Upper lobe of left lung (tissue), 6 donors: ENCODE data around the gene LYRM4. TPM values are rescaled to one million over a fixed set of nuclear protein-coding genes. Genes with fewer than 3 reads are reported as not detected.

Experiments used
- ATAC-seq, 2 donors: fragments of 200-7000 bp; cut with Tn5 transposase; one replicate each; pipeline ENCODE4 v1.9.1; 2022; ENCODE audit warnings: mild to moderate bottlenecking in 2 of 2, moderate library complexity in 2 of 2; ENCODE audit not compliant: low FRiP score in 2 of 2
- DNase-seq, 2 donors: peaks; one replicate each; pipeline ENCODE4 v3.0.0-alpha.2; 2019 to 2020
- H3K27ac ChIP-seq, 4 donors: fragments of 200-600 bp; sonication (generic); one replicate each; pipeline ENCODE4 v1.5.1; 2016 to 2019
- H3K27me3 ChIP-seq, 4 donors: fragments of 200-600 bp; sonication (generic); one replicate each; pipeline ENCODE4 v1.5.1; 2017 to 2019
- H3K36me3 ChIP-seq, 4 donors: fragments of 200-600 bp; sonication (generic); one replicate each; pipeline ENCODE4 v1.5.1; 2016 to 2019
- H3K4me1 ChIP-seq, 4 donors: fragments of 200-600 bp; sonication (generic); one replicate each; pipeline ENCODE4 v1.5.1; 2018 to 2019
- H3K4me3 ChIP-seq, 4 donors: fragments of 200-600 bp; sonication (generic); one replicate each; pipeline ENCODE4 v1.5.1; 2017 to 2019; ENCODE audit warnings: mild to moderate bottlenecking in 2 of 4, moderate library complexity in 1 of 4
- H3K9me3 ChIP-seq, 4 donors: fragments of 200-600 bp; sonication (generic); one replicate each; pipeline ENCODE4 v1.5.1; 2018 to 2019
- EP300 ChIP-seq, 4 donors: sonication (generic); formaldehyde crosslinking; IDR thresholded peaks; one replicate each; pipeline ENCODE4 v1.5.1; 2017; ENCODE audit warnings: antibody characterized with exemption in 4 of 4, control low read depth in 2 of 4
- POLR2A ChIP-seq, 4 donors: fragments of 450-650 bp; IDR thresholded peaks; one replicate each; pipeline ENCODE4 v1.5.1; 2016 to 2017; ENCODE audit warnings: antibody characterized with exemption in 4 of 4, mild to moderate bottlenecking in 2 of 4
- POLR2AphosphoS5 ChIP-seq, 2 donors: sonication (generic); formaldehyde crosslinking; IDR thresholded peaks; one replicate each; pipeline ENCODE4 v1.5.1; 2017; ENCODE audit warnings: antibody characterized with exemption in 2 of 2
- WGBS, 2 donors: methylation state at CpG; one replicate each; pipeline ENCODE4 v1.1.5; 2017 to 2018; 5-methylcytosine and 5-hydroxymethylcytosine counted together
- total RNA-seq, 6 donors: library from RNA; depleted of rRNA in 4 of 6; stranded (reverse); fragments of >200 nt in 4 of 6; gene quantifications; one replicate each; pipeline versions ENCODE4 v1.1.0 to v1.2.1, GENCODE V29; 2016 to 2021
- TF ChIP-seq, protein P1 (sequence below), 6 experiments: fragments of 450-650 bp in 4 of 6; fragments of 200-600 bp in 2 of 6; sonication (generic) in 2 of 6; IDR thresholded peaks; one replicate each; pipeline ENCODE4 v1.5.1; 2016 to 2019; ENCODE audit warnings: antibody characterized with exemption in 6 of 6
- donor health status: DM: no; HTN: no; CAD: no; lungs with moderate emphysema.
- donor health status: DM: no; HTN: yes; CAD: no; lungs with severe emphysema.

The LYRM4 gene
- total RNA-seq, 6 donors from 2014 or later = 5.8 to 24.1 (median 15.9) TPM

DNA sequence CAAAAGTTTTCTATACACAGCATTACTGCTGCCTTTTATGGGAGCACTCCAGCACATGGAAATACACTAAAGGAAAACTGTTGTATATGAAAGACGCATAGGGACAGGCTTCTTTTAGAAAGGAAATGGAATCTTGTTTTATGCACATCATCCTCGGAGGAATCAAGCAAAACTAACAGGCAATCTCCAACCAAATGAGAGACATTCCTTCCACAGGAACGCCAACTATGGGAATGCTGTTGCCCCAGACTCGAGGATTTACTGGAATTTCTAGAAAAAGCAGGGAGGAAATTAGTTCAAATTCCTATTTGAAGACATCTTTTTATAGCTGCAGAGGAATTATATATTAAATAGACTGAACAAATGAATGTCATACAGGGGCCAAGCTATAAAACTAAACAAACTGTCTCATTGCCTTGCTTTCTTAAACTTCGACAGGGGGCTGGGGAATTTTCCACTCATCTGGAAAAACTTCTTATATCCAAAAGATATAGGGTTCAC, 52.2 kb downstream of the LYRM4 start:
- ATAC-seq = no peak
- H3K4me1 ChIP-seq = peaks cover 18 to 25% (median 22%) of the 10 kb centered on the region in 4 donors
- no peaks in the 10 kb centered on the region for H3K27me3 ChIP-seq
- no peaks in the 10 kb centered on the region for H3K9me3 ChIP-seq
- H3K27ac ChIP-seq = no peak overlapping the region
- H3K36me3 ChIP-seq = peaks cover 0 to 5% (median 0%) of the 10 kb centered on the region in 4 donors
- 69 to 77% methylated on average over 5 of the region's 5 CpGs for WGBS, 2 donors
- no peak overlapping the region for H3K4me3 ChIP-seq
- TF ChIP-seq, protein P1, sequence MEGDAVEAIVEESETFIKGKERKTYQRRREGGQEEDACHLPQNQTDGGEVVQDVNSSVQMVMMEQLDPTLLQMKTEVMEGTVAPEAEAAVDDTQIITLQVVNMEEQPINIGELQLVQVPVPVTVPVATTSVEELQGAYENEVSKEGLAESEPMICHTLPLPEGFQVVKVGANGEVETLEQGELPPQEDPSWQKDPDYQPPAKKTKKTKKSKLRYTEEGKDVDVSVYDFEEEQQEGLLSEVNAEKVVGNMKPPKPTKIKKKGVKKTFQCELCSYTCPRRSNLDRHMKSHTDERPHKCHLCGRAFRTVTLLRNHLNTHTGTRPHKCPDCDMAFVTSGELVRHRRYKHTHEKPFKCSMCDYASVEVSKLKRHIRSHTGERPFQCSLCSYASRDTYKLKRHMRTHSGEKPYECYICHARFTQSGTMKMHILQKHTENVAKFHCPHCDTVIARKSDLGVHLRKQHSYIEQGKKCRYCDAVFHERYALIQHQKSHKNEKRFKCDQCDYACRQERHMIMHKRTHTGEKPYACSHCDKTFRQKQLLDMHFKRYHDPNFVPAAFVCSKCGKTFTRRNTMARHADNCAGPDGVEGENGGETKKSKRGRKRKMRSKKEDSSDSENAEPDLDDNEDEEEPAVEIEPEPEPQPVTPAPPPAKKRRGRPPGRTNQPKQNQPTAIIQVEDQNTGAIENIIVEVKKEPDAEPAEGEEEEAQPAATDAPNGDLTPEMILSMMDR (IDR thresholded peaks at IDR 0.05) = no peak
- TF ChIP-seq POLR2A (IDR thresholded peaks at IDR 0.05) (no peak), EP300 (IDR thresholded peaks at IDR 0.05) (no peak), POLR2AphosphoS5 (IDR thresholded peaks at IDR 0.05) (no peak)
- no peak for DNase-seq

DNA sequence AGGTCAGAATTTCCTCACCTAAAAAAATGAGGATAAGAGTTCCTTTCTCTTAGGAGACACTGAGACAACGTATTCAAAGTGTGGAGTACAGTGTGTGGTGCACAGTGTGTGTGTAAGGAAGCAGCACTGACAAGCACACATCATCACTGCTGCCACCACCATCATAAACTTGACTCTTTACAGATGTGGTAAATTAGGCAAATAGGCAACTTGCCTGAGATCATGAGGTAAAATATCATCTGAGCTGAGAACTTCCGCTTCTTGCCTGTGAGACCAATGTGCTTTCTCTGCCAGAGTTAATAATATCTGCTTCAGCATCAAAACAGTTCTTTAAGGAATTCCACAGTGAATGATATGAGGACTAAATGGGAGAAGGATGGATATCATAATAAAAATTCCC, 52.7 kb downstream of the LYRM4 start:
- no peaks in the 10 kb centered on the region for H3K27me3 ChIP-seq
- DNase-seq (no peak), ATAC-seq (no peak)
- TF ChIP-seq POLR2AphosphoS5 (IDR thresholded peaks at IDR 0.05) (no peak), EP300 (IDR thresholded peaks at IDR 0.05) (no peak), POLR2A (IDR thresholded peaks at IDR 0.05) (no peak)
- TF ChIP-seq, protein P1 (IDR thresholded peaks at IDR 0.05) = no peak
- no peak overlapping the region for H3K4me3 ChIP-seq
- peaks cover 18 to 25% (median 22%) of the 10 kb centered on the region in 4 donors for H3K4me1 ChIP-seq
- H3K27ac ChIP-seq = no peak overlapping the region
- H3K36me3 ChIP-seq = peaks cover 0 to 2% (median 0%) of the 10 kb centered on the region in 4 donors
- no peaks in the 10 kb centered on the region for H3K9me3 ChIP-seq
- 72 to 81% methylated on average over 2 of the region's 2 CpGs for WGBS, 2 donors

DNA sequence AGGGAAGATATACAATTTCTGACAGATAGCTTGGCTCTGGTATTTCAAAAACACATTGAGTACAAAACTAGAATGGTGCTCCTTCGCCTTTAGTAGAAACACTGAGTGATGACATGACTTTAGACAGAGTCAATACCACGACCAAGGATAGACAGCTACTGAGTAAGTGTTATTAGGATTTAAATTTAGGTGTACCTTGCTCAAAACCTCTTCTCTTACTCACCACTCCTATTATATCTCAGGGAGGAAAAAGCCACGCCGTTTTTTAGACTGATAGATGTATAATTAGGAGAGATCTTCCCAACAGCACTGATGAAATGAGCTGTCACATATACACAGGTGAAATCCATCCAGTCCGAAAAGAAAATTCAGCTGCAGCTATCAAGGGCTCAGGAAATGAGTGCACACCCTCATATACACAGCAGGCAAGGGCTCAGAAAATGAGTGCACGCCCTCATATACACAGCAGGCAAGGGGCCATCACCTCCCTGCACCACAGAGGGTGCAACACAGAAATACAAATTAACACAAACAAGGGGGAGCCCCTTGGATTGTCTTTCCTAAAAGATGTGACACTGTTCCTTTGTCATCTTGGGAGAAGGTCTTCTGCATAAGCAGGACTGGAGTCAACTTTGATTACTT, 53.7 kb downstream of the LYRM4 start:
- ATAC-seq = no peak
- no peaks in the 10 kb centered on the region for H3K27me3 ChIP-seq
- peaks cover 18 to 25% (median 22%) of the 10 kb centered on the region in 4 donors for H3K4me1 ChIP-seq
- H3K27ac ChIP-seq = no peak overlapping the region
- no peak overlapping the region for H3K4me3 ChIP-seq
- no peak for DNase-seq
- WGBS, 2 donors = 94 to 95% methylated on average over 6 of the region's 6 CpGs
- H3K9me3 ChIP-seq = no peaks in the 10 kb centered on the region
- no peak for TF ChIP-seq EP300 (IDR thresholded peaks at IDR 0.05)
- TF ChIP-seq, protein P1 (IDR thresholded peaks at IDR 0.05) = no peak
- TF ChIP-seq POLR2A (IDR thresholded peaks at IDR 0.05) = no peak
- TF ChIP-seq POLR2AphosphoS5 (IDR thresholded peaks at IDR 0.05) = no peak
- no peaks in the 10 kb centered on the region for H3K36me3 ChIP-seq

DNA sequence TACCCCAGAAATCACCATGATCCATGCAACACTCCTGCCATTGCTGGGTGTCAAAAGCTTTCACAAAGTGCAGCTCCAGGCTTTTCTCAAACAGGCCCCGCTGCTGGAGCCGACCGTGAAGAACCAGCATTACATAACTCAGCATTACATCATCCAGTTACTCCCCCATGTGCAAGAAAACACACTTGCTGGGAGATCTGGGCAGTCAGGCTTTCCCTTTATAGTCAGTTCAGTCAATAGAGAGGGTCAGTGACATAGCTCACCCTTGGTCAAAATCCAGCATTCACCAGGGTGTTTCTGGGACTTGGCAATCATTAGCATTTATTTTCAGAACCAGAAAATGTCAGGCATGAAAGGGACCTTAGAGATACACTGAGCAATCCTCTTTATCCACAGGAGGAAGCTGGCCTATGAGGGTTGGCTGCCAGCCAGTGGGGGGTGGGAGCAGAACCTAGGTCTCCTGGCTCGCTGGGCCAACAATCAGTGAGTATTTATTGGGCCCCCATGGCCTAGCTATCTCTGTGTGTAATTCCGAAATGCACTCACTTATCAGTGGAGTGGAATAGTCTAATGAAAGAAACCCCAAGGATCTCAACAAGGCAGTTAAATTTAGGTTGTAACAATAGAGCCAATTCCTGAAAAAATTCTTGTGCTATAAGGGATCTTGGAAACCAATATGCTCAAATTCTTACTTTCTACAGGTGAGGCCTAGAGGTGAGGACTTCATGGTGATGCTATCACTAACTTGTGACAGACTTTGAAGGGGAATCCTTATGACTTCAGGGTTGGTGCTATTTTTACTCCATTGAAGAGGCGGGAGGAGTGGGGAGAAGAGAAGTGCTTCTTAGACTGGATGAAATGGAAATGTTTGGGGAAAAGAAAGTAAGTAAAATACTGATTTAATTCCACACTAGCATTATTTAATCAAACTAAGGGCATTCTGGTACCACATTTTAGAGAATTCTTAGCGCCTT, 54.6 kb downstream of the LYRM4 start:
- H3K27me3 ChIP-seq = no peaks in the 10 kb centered on the region

More for the DNA sequence above, 54.6 kb downstream of the LYRM4 start:
- H3K9me3 ChIP-seq = no peaks in the 10 kb centered on the region
- peaks cover 18 to 25% (median 22%) of the 10 kb centered on the region in 4 donors for H3K4me1 ChIP-seq
- 41 to 46% methylated on average over 7 of the region's 7 CpGs for WGBS, 2 donors
- no peak overlapping the region for H3K4me3 ChIP-seq
- H3K36me3 ChIP-seq = no peaks in the 10 kb centered on the region
- peak overlapping the region in 3 of 4 donors; percentile 31 to 45 (median 35) for H3K27ac ChIP-seq
- TF ChIP-seq EP300 (IDR thresholded peaks at IDR 0.05) (no peak), POLR2AphosphoS5 (IDR thresholded peaks at IDR 0.05) (no peak), POLR2A (IDR thresholded peaks at IDR 0.05) (no peak)
- TF ChIP-seq, protein P1 (IDR thresholded peaks at IDR 0.05) = no peak
- DNase-seq (peak in 1 of 2 donors; percentile 62), ATAC-seq (peak; percentile 64 to 93)
